Ovary (tissue), 3 donors: ENCODE data around the gene UROC1.

Experiments
- POLR2A ChIP-seq: fragments of 450-650 bp; IDR thresholded peaks from one replicate; pipeline ENCODE4 v1.6.1; 2017; ENCODE audit warnings: antibody characterized with exemption, mild to moderate bottlenecking, moderate library complexity
- TF ChIP-seq, protein P1 (sequence below), 3 donors: fragments of 450-650 bp in 2 of 3; fragments of 200-600 bp in 1 of 3; IDR thresholded peaks; one replicate each; pipeline versions ENCODE4 v1.5.1 to v1.8.0; 2016 to 2022; ENCODE audit warnings: antibody characterized with exemption in 3 of 3, mild to moderate bottlenecking in 1 of 3
- donor health status: DM: no; HTN: no; CAD: no.

GRCh38 chr3:126546013-126546412, 28.4 kb upstream of the UROC1 start:
- TF ChIP-seq, protein P1, sequence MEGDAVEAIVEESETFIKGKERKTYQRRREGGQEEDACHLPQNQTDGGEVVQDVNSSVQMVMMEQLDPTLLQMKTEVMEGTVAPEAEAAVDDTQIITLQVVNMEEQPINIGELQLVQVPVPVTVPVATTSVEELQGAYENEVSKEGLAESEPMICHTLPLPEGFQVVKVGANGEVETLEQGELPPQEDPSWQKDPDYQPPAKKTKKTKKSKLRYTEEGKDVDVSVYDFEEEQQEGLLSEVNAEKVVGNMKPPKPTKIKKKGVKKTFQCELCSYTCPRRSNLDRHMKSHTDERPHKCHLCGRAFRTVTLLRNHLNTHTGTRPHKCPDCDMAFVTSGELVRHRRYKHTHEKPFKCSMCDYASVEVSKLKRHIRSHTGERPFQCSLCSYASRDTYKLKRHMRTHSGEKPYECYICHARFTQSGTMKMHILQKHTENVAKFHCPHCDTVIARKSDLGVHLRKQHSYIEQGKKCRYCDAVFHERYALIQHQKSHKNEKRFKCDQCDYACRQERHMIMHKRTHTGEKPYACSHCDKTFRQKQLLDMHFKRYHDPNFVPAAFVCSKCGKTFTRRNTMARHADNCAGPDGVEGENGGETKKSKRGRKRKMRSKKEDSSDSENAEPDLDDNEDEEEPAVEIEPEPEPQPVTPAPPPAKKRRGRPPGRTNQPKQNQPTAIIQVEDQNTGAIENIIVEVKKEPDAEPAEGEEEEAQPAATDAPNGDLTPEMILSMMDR (IDR thresholded peaks at IDR 0.05), result no peak
- no peak for TF ChIP-seq POLR2A
